HCT116 (cell line): ENCODE results near the gene ADCY6.
A peak's percentile ranks its signal among the peaks of the same experiment; 100 is the strongest.

Source experiments
- EZH2phosphoT487 ChIP-seq: fragments of 200-600 bp; IDR thresholded peaks from 2 replicates; pipeline ENCODE4 v1.6.1; 2018; ENCODE audit warnings: antibody characterized with exemption, borderline replicate concordance
- POLR2A ChIP-seq: IDR thresholded peaks from 2 replicates; pipeline ENCODE4 v1.7.0; 2011; ENCODE audit warnings: borderline replicate concordance; ENCODE audit not compliant: insufficient read depth, insufficient read length; ENCODE audit errors: extremely low read depth
- TF ChIP-seq, protein P1 (sequence below): IDR thresholded peaks from 2 replicates; pipeline ENCODE4 v1.6.1; 2012
- TF ChIP-seq, protein P2 (sequence below), 3 experiments: fragments of 200-600 bp in 1 of 3; sonication (generic) in 1 of 3; IDR thresholded peaks in 2 of 3; conservative IDR thresholded peaks in 1 of 3; 2 replicates each; pipeline ENCODE4 v1.5.1; 2012 to 2017; ENCODE audit warnings: low read depth in 2 of 3, low read length in 2 of 3, antibody characterized with exemption in 1 of 3, borderline replicate concordance in 1 of 3, control low read depth in 1 of 3, mild to moderate bottlenecking in 1 of 3, mixed read lengths in 1 of 3, mixed run types in 1 of 3, moderate library complexity in 1 of 3; ENCODE audit not compliant: insufficient read depth in 1 of 3

DNA sequence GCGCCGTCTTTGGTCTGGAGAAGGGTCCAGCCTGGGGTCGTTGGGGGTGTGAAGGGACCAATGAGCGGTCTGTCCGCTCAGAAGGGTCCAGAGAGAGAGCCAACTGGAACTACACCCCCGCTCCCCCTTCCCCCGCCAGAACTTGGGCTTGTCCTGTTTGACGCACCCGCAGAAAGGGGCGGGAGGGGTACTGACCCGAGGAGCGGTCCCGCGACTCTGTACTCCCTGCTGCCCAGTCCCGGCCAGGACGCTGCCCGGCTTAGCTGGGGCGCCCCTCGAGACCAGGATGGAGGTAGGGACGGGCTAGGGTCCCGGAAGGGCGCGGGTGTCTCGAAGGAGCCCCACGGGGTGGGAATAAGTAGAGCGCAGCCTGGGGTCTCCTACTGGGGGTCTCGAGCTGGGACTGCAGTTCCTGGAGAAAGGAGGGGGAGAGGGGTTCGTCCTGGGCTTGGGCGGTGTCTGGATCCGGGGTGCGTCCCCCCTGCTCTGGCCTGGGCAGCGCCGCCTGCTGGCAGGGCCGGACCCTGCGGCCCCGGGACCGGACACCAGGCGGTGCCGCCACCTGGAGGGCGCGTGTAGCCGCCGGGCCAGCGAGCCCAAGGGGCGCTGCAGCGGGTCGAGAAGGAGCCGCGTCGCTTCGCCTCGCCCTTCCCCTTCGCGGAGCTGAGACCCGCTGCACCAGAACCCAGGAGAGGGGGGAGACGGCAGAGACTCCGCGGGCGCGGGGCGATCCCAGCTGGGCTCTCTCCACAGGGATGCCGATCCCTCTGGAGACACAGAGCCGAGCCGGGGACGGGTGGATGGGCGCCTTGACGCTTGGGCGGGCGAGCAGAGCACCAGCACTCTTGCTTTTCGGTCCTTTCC is 25.6 kb upstream of the ADCY6 start:
- TF ChIP-seq, protein P1, sequence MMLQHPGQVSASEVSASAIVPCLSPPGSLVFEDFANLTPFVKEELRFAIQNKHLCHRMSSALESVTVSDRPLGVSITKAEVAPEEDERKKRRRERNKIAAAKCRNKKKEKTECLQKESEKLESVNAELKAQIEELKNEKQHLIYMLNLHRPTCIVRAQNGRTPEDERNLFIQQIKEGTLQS = no peak
- TF ChIP-seq EZH2phosphoT487 (no peak), POLR2A (no peak)
- TF ChIP-seq, protein P2, sequence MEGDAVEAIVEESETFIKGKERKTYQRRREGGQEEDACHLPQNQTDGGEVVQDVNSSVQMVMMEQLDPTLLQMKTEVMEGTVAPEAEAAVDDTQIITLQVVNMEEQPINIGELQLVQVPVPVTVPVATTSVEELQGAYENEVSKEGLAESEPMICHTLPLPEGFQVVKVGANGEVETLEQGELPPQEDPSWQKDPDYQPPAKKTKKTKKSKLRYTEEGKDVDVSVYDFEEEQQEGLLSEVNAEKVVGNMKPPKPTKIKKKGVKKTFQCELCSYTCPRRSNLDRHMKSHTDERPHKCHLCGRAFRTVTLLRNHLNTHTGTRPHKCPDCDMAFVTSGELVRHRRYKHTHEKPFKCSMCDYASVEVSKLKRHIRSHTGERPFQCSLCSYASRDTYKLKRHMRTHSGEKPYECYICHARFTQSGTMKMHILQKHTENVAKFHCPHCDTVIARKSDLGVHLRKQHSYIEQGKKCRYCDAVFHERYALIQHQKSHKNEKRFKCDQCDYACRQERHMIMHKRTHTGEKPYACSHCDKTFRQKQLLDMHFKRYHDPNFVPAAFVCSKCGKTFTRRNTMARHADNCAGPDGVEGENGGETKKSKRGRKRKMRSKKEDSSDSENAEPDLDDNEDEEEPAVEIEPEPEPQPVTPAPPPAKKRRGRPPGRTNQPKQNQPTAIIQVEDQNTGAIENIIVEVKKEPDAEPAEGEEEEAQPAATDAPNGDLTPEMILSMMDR (IDR thresholded peaks at IDR 0.05 in 2 of 3, conservative IDR thresholded peaks at IDR 0.05 in 1 of 3; ENCODE audit: borderline replicate concordance in 1 of 3, insufficient read depth in 1 of 3, low read depth in 2 of 3, low read length in 2 of 3) = peak in 2 of 3 experiments; percentile 97 to 100; a peak in 4 of 6 replicates
